Mesendoderm (in vitro differentiated cells): ENCODE results near the gene PLEKHG3.

Source experiments
- DNase-seq: peaks from one replicate; pipeline ENCODE4 v3.0.0; 2013
- H2AK5ac ChIP-seq: 2 replicates; pipeline ENCODE4 v1.6.1; 2013; ENCODE audit warnings: low read length, inconsistent platforms
- H2BK120ac ChIP-seq: 2 replicates; pipeline ENCODE4 v1.6.1; 2013; ENCODE audit warnings: low read depth, mild to moderate bottlenecking, low read length, moderate library complexity, mixed read lengths
- H2BK15ac ChIP-seq: replicated peaks from 2 replicates; pipeline ENCODE4 v1.6.1; 2013; ENCODE audit warnings: low read depth, mild to moderate bottlenecking, moderate library complexity
- H2BK5ac ChIP-seq: 2 replicates; pipeline ENCODE4 v1.6.1; 2013; ENCODE audit warnings: low read length, inconsistent platforms
- H3K18ac ChIP-seq: 2 replicates; pipeline ENCODE4 v1.6.1; 2013; ENCODE audit warnings: mild to moderate bottlenecking, low read length, mixed read lengths
- H3K23ac ChIP-seq: one replicate; pipeline ENCODE4 v1.6.1; 2013; ENCODE audit warnings: low read length
- H3K27ac ChIP-seq: 2 replicates; pipeline ENCODE4 v1.5.1; 2013; ENCODE audit warnings: low read depth, mild to moderate bottlenecking, inconsistent platforms, low read length, moderate library complexity
- H3K27me3 ChIP-seq: 2 replicates; pipeline ENCODE4 v1.6.1; 2013; ENCODE audit warnings: low read length, control low read depth, mild to moderate bottlenecking, inconsistent platforms; ENCODE audit not compliant: insufficient read depth, poor library complexity
- H3K36me3 ChIP-seq: 2 replicates; pipeline ENCODE4 v1.6.1; 2013; ENCODE audit warnings: low read length, inconsistent platforms; ENCODE audit not compliant: control insufficient read depth, insufficient read depth
- H3K4ac ChIP-seq: one replicate; pipeline ENCODE4 v1.6.1; 2013; ENCODE audit warnings: low read depth, mild to moderate bottlenecking, low read length, moderate library complexity
- H3K4me1 ChIP-seq: 2 replicates; pipeline ENCODE4 v1.6.1; 2013; ENCODE audit warnings: low read depth, low read length, inconsistent platforms; ENCODE audit not compliant: control insufficient read depth
- H3K4me2 ChIP-seq: 2 replicates; pipeline ENCODE4 v1.6.1; 2013; ENCODE audit warnings: low read length
- H3K4me3 ChIP-seq: 2 replicates; pipeline ENCODE4 v1.5.1; 2013; ENCODE audit warnings: mild to moderate bottlenecking, low read length
- H3K56ac ChIP-seq: one replicate; pipeline ENCODE4 v1.6.1; 2013; ENCODE audit warnings: low read length
- H3K79me1 ChIP-seq: 2 replicates; pipeline ENCODE4 v1.6.1; 2013; ENCODE audit warnings: low read length, inconsistent platforms
- H3K79me2 ChIP-seq: 2 replicates; pipeline ENCODE4 v1.6.1; 2013; ENCODE audit warnings: mild to moderate bottlenecking, low read length; ENCODE audit not compliant: control insufficient read depth, insufficient read depth
- H3K9ac ChIP-seq: 2 replicates; pipeline ENCODE4 v1.6.1; 2013; ENCODE audit warnings: low read length, inconsistent platforms
- H4K5ac ChIP-seq: one replicate; pipeline ENCODE4 v1.6.1; 2013; ENCODE audit warnings: low read length
- H4K8ac ChIP-seq: one replicate; pipeline ENCODE4 v1.6.1; 2013; ENCODE audit warnings: low read depth, mild to moderate bottlenecking, control low read depth, low read length, moderate library complexity
- WGBS: extraction: QIAGEN DNeasy Blood & Tissue Kit; methylation state at CpG from one replicate; pipeline ENCODE4 v1.1.7; 2013; ENCODE audit warnings: low lambda C conversion rate, missing lambda C conversion rate; ENCODE audit not compliant: insufficient coverage; ENCODE audit errors: extremely low coverage; 5-methylcytosine and 5-hydroxymethylcytosine counted together

PLEKHG3 gene

DNA sequence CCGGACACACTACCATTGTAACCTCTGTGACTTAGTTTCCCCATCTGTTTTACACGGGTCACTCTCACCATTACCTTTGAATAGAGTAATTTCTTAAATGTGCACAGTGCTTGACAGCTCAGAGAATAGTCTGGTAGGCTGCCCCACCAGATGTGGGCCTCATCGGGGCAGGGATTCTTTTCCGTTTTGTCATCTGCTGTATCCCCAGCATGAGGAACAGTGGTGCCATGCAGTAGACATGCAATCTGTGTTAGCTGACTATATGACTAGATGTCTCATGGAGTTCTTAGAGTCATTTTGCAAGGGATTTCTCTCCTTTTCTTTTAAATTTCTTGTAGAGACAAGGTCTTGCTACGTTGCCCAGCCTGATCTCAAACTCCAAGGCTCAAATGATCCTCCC, 44.9 kb upstream of the PLEKHG3 start:
- Histone ChIP-seq H3K4ac (no peak overlapping the region), H2BK120ac (no peak overlapping the region), H2BK5ac (no peak overlapping the region), H3K4me1 (peaks cover 2% of the 10 kb centered on the region), H2BK15ac (no peak overlapping the region), H3K23ac (no peak overlapping the region), H3K27me3 (no peaks in the 10 kb centered on the region), H3K18ac (no peak overlapping the region), H4K5ac (no peak overlapping the region), H3K27ac (no peak overlapping the region), H3K36me3 (no peaks in the 10 kb centered on the region), H4K8ac (no peak overlapping the region), H3K79me1 (no peaks in the 10 kb centered on the region), H3K9ac (no peak overlapping the region), H3K79me2 (no peaks in the 10 kb centered on the region), H2AK5ac (no peak overlapping the region), H3K4me2 (no peak overlapping the region), H3K4me3 (no peak overlapping the region), H3K56ac (no peak overlapping the region)
- DNase-seq, result no peak
- WGBS, result no CpG with 5 or more reads among the region's 5 CpGs

DNA sequence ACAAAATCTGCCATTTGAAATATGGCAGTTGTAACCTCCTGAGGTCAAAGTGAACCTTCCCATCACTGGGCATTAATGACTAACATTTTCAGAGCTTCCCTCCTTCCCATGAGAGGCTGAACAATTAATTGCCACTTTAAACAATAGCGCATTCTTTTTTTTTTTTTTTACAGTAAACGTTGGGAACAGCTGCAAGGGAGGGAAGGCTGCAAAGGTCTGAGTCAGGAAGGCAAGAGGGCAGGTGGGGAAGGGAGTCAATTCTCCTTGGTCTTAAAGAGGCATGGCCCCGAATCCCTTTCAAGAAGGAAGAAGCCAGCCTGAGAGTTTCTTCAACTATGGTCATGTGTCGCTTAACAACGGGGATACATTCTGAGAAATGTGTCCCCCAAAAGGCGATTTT, 41.0 kb upstream of the PLEKHG3 start:
- no peak overlapping the region for H3K9ac ChIP-seq
- H3K36me3 ChIP-seq, result no peaks in the 10 kb centered on the region
- H3K79me1 ChIP-seq, result no peaks in the 10 kb centered on the region
- no peak overlapping the region for H3K18ac ChIP-seq
- no peak overlapping the region for H3K4me3 ChIP-seq
- H3K56ac ChIP-seq, result no peak overlapping the region
- H2AK5ac ChIP-seq, result no peak overlapping the region
- H2BK5ac ChIP-seq, result no peak overlapping the region
- DNase-seq, result peak; percentile 28
- H3K4ac ChIP-seq, result no peak overlapping the region
- H3K23ac ChIP-seq, result no peak overlapping the region
- WGBS, result no CpG with 5 or more reads among the region's 6 CpGs
- no peaks in the 10 kb centered on the region for H3K79me2 ChIP-seq
- no peak overlapping the region for H2BK120ac ChIP-seq
- no peak overlapping the region for H4K5ac ChIP-seq
- no peak overlapping the region for H4K8ac ChIP-seq
- H3K4me2 ChIP-seq, result no peak overlapping the region
- H2BK15ac ChIP-seq, result no peak overlapping the region
- no peak overlapping the region for H3K27ac ChIP-seq
- peaks cover 2% of the 10 kb centered on the region for H3K4me1 ChIP-seq
- no peaks in the 10 kb centered on the region for H3K27me3 ChIP-seq

DNA sequence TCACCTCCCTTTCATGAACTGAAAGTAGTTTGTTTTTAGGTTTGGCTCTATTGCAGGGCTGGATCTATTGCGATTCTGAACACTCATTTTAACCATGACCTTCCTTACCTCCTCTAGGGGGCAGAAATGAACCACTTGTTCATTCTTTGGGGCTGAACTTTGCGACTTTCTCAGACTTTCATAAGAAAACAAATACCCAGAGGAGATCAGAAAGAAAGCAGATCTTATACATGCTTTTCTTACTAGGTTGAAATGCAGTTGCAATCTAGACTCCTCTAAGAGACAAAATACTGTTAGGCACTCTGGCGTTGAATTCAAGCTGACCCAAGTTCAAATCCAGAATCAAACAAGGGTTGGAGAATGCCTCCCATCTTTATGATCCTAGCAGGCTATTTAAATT, 32.6 kb upstream of the PLEKHG3 start:
- DNase-seq, result peak; percentile 77

DNA sequence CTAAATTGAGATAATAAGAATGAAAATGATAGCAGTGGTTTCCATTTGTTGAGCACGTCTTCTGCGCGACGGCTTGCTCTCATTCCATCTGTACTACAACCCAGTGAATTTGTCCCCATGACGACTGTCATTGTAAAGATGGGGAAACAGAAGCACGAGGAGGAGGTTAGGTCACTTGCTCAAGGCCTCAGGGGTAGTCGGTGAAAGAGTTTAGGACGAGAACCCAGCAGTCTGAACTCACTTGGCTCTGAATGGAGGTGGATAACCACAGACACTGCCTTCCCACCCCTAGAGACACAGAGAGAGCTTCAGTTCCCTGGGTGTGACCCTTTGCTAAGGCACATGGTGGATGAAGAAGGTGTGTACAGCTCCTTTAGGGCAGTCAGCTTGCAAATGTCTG, 30.9 kb upstream of the PLEKHG3 start:
- Histone ChIP-seq H3K79me2 (no peaks in the 10 kb centered on the region), H3K9ac (no peak overlapping the region), H3K27me3 (no peaks in the 10 kb centered on the region), H2BK5ac (no peak overlapping the region), H3K18ac (no peak overlapping the region), H3K36me3 (no peaks in the 10 kb centered on the region), H3K4ac (no peak overlapping the region), H3K27ac (no peak overlapping the region), H3K23ac (no peak overlapping the region), H3K4me1 (peaks cover 5% of the 10 kb centered on the region), H4K8ac (no peak overlapping the region), H2BK120ac (no peak overlapping the region), H3K79me1 (no peaks in the 10 kb centered on the region), H3K4me2 (no peak overlapping the region), H4K5ac (no peak overlapping the region), H2BK15ac (no peak overlapping the region), H3K4me3 (no peak overlapping the region), H3K56ac (no peak overlapping the region), H2AK5ac (no peak overlapping the region)
- no CpG with 5 or more reads among the region's 8 CpGs for WGBS
- DNase-seq, result no peak

More for the DNA sequence above, 32.6 kb upstream of the PLEKHG3 start:
- Histone ChIP-seq H3K23ac (no peak overlapping the region), H3K79me2 (no peaks in the 10 kb centered on the region), H3K36me3 (no peaks in the 10 kb centered on the region), H3K27ac (no peak overlapping the region), H3K79me1 (no peaks in the 10 kb centered on the region), H3K4me2 (no peak overlapping the region), H2BK5ac (no peak overlapping the region), H3K18ac (no peak overlapping the region), H2BK120ac (no peak overlapping the region), H2BK15ac (no peak overlapping the region), H3K27me3 (no peaks in the 10 kb centered on the region), H3K4me1 (peaks cover 5% of the 10 kb centered on the region), H4K5ac (no peak overlapping the region), H2AK5ac (no peak overlapping the region), H3K4ac (no peak overlapping the region), H3K4me3 (no peak overlapping the region), H3K9ac (no peak overlapping the region), H4K8ac (no peak overlapping the region), H3K56ac (no peak overlapping the region)
- no CpG with 5 or more reads among the region's 3 CpGs for WGBS

DNA sequence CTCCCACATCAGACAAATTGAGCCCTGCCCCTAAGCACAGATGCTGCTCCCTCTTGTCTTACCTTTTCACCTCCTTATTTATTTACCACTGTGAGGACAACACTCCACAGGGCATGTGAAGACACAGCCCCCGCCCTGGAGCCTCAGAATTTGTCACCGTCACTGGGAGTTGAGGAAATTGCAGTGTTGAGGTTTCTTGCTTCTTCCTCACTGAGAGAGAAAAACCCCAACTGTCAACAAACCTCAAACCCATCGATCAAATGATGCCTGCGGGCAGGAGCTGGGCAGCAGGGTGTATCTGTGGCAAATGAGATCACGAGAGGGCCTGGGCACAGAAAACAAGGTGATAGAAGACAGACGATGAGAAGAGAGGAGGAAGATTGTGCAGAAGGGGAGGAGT, 30.5 kb upstream of the PLEKHG3 start:
- Histone ChIP-seq H3K4ac (no peak overlapping the region), H3K36me3 (no peaks in the 10 kb centered on the region), H3K56ac (no peak overlapping the region), H4K5ac (no peak overlapping the region), H3K79me1 (no peaks in the 10 kb centered on the region), H2BK120ac (no peak overlapping the region), H3K4me1 (peaks cover 5% of the 10 kb centered on the region), H2AK5ac (no peak overlapping the region), H3K27me3 (no peaks in the 10 kb centered on the region), H3K4me3 (no peak overlapping the region), H4K8ac (no peak overlapping the region), H2BK15ac (no peak overlapping the region), H3K4me2 (no peak overlapping the region), H3K79me2 (no peaks in the 10 kb centered on the region), H3K18ac (no peak overlapping the region), H2BK5ac (peak overlapping the region; percentile 45), H3K9ac (no peak overlapping the region), H3K27ac (no peak overlapping the region), H3K23ac (no peak overlapping the region)
- no CpG with 5 or more reads among the region's 6 CpGs for WGBS
- no peak for DNase-seq

DNA sequence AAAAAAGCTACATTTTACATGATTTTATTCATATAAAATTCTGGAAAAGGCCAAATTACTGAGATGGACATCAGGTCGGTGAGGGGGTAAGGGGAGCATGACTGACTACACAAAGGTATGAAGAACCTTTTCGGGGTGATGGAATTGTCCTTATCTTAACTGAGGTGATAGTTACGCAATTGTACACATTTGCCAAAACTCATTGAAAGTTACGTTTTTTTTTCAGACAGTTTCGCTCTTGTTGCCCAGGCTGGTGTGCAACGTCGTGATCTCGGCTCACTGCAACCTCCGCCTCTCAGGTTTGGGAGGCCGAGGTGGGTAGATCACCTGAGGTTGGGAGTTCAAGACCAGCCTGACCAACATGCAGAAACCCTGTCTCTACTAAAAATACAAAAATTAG, 29.4 kb upstream of the PLEKHG3 start:
- Histone ChIP-seq H2BK120ac (no peak overlapping the region), H3K27ac (no peak overlapping the region), H3K79me1 (no peaks in the 10 kb centered on the region), H3K18ac (no peak overlapping the region), H3K9ac (no peak overlapping the region), H2BK5ac (no peak overlapping the region), H3K36me3 (no peaks in the 10 kb centered on the region), H3K79me2 (no peaks in the 10 kb centered on the region), H3K4me1 (peaks cover 5% of the 10 kb centered on the region), H2AK5ac (no peak overlapping the region), H4K5ac (no peak overlapping the region), H3K4me2 (no peak overlapping the region), H3K56ac (no peak overlapping the region), H4K8ac (no peak overlapping the region), H3K27me3 (no peaks in the 10 kb centered on the region), H3K4ac (no peak overlapping the region), H3K4me3 (no peak overlapping the region), H3K23ac (no peak overlapping the region), H2BK15ac (no peak overlapping the region)
- DNase-seq, result no peak
- no CpG with 5 or more reads among the region's 10 CpGs for WGBS
